GM06990 (cell line): Measurements from ENCODE around the gene SLC22A13.
"Not testable (repeated sequence)": the region's sequence is repeated elsewhere in the genome, so short reads cannot be mapped to it uniquely, and the experiment has no call there.

Experiments used
- DNase-seq: peaks from one replicate; pipeline ENCODE4 v3.0.0-alpha.2; 2011; ENCODE audit not compliant: insufficient read length; ENCODE audit errors: extremely low read depth
- H3K27me3 ChIP-seq: replicated peaks from 2 replicates; pipeline ENCODE4 v1.6.0; 2011; ENCODE audit warnings: low read length; ENCODE audit not compliant: control insufficient read depth, insufficient read depth
- H3K36me3 ChIP-seq: 2 replicates; pipeline ENCODE4 v1.5.1; 2011; ENCODE audit warnings: low read length; ENCODE audit not compliant: control insufficient read depth, insufficient read depth
- H3K4me3 ChIP-seq: replicated peaks from 2 replicates; pipeline ENCODE4 v1.5.1; 2011; ENCODE audit warnings: low read depth, mild to moderate bottlenecking, control low read depth, low read length
- CTCF ChIP-seq: IDR thresholded peaks from 2 replicates; pipeline ENCODE4 v1.5.1; 2011; ENCODE audit warnings: low read length, control low read depth, mild to moderate bottlenecking, inconsistent platforms; ENCODE audit not compliant: insufficient read depth, poor library complexity, severe bottlenecking

SLC22A13 gene

GRCh38 chr3:38318766-38319671, 53.4 kb downstream of the SLC22A13 start:
- no peak for TF ChIP-seq CTCF
- H3K36me3 ChIP-seq: no peaks in the 10 kb centered on the region
- H3K27me3 ChIP-seq: no peaks in the 10 kb centered on the region; the same call in none of the 2 replicates
- DNase-seq: no peak
- no peak overlapping the region for H3K4me3 ChIP-seq

GRCh38 chr3:38320638-38321037, 55.0 kb downstream of the SLC22A13 start:
- H3K27me3 ChIP-seq, H3K4me3 ChIP-seq, DNase-seq, H3K36me3 ChIP-seq: not testable (repeated sequence)

- no peaks in the 10 kb centered on the region; the same call in 1 of the 2 replicates for H3K27me3 ChIP-seq
- H3K4me3 ChIP-seq: no peak overlapping the region
- no peak for TF ChIP-seq CTCF
Measured at GRCh38 chr3:38323060-38323459, 57.4 kb downstream of the SLC22A13 start.

GRCh38 chr3:38325256-38325655, 59.6 kb downstream of the SLC22A13 start:
- no peak for DNase-seq
- Histone ChIP-seq H3K4me3 (no peak overlapping the region), H3K27me3 (no peaks in the 10 kb centered on the region), H3K36me3 (no peaks in the 10 kb centered on the region)
- no peak for TF ChIP-seq CTCF

More at GRCh38 chr3:38323060-38323459, 57.4 kb downstream of the SLC22A13 start:
- no peaks in the 10 kb centered on the region for H3K36me3 ChIP-seq
- DNase-seq: no peak

- no peak for TF ChIP-seq CTCF
- H3K4me3 ChIP-seq: no peak overlapping the region
- no peaks in the 10 kb centered on the region for H3K36me3 ChIP-seq
- H3K27me3 ChIP-seq: no peaks in the 10 kb centered on the region
- no peak for DNase-seq
Measured at GRCh38 chr3:38327335-38328009, 61.9 kb downstream of the SLC22A13 start.
